Right lobe of liver (tissue), 4 donors: ENCODE data around the gene ABCC9.

Experiments used
- CTCF ChIP-seq, 4 donors: fragments of 200-600 bp in 3 of 4; fragments of 450-650 bp in 1 of 4; IDR thresholded peaks; one replicate each; pipeline versions ENCODE4 v1.5.1 to v1.8.0; 2016 to 2022; ENCODE audit warnings: antibody characterized with exemption in 4 of 4, mild to moderate bottlenecking in 2 of 4
- POLR2A ChIP-seq: fragments of 450-650 bp; IDR thresholded peaks from one replicate; pipeline ENCODE4 v1.6.1; 2017; ENCODE audit warnings: antibody characterized with exemption, mild to moderate bottlenecking
- donor health status: DM: no; HTN: no; CAD: no.
- donor health status: DM: no; HTN: no; CAD: no.
- donor health status: DM: no; HTN: yes; CAD: no.

- TF ChIP-seq CTCF (IDR thresholded peaks at IDR 0.05) = no peak
- no peak for TF ChIP-seq POLR2A
Measured at GRCh38 chr12:21910657-21911056, 30.6 kb downstream of the ABCC9 start.
